CD4-positive, alpha-beta memory T cell (primary cell): ENCODE measurements around the gene COL19A1. TPM values are rescaled to one million over a fixed set of nuclear protein-coding genes. Genes with fewer than 3 reads are reported as not detected.
A peak's percentile ranks its signal among the peaks of the same experiment; 100 is the strongest.
"Not testable (repeated sequence)": the region's sequence is repeated elsewhere in the genome, so short reads cannot be mapped to it uniquely, and the experiment has no call there.

Experiments used
- CTCF ChIA-PET: fragments of 350-600 bp; sonication (Branson Sonifier 250); formaldehyde crosslinking; loops from one replicate; lab custom pipeline; 2021; ENCODE audit warnings: inconsistent platforms; ENCODE audit not compliant: partially characterized antibody; lab: Charles Lee
- POLR2A ChIA-PET: fragments of 350-600 bp; sonication (Branson Sonifier 250); formaldehyde crosslinking; loops from one replicate; lab custom pipeline; 2021; ENCODE audit not compliant: partially characterized antibody; lab: Charles Lee
- DNase-seq, 5 donors: peaks; one replicate each; pipeline versions ENCODE4 v3.0.0 to v3.0.0-alpha.2; 2020 to 2022; ENCODE audit warnings: mixed read lengths in 1 of 5
- H3K27ac ChIP-seq: one replicate; pipeline ENCODE4 v1.7.0; 2013; ENCODE audit warnings: low read depth, low read length
- H3K27me3 ChIP-seq: 2 replicates; pipeline ENCODE4 v1.7.0; 2013; ENCODE audit warnings: mild to moderate bottlenecking, low read length, moderate library complexity; ENCODE audit not compliant: insufficient read depth
- H3K36me3 ChIP-seq: 2 replicates; pipeline ENCODE4 v1.7.0; 2013; ENCODE audit warnings: mild to moderate bottlenecking, low read length, moderate library complexity; ENCODE audit not compliant: insufficient read depth
- H3K4me1 ChIP-seq: 2 replicates; pipeline ENCODE4 v1.7.0; 2013; ENCODE audit warnings: mild to moderate bottlenecking, low read length, moderate library complexity; ENCODE audit not compliant: insufficient read depth
- H3K4me3 ChIP-seq, 2 donors: one replicate each; pipeline ENCODE4 v1.7.0; 2013; ENCODE audit warnings: low read length in 2 of 2, mild to moderate bottlenecking in 1 of 2
- H3K9me3 ChIP-seq, 2 donors: one replicate each; pipeline ENCODE4 v1.7.0; 2013; ENCODE audit warnings: low read length in 2 of 2, control low read depth in 1 of 2; ENCODE audit not compliant: control insufficient read depth in 1 of 2
- H3K27ac Mint-ChIP-seq, 7 donors: one replicate each; pipeline ENCODE4 v1.8.0; 2020 to 2021; ENCODE audit warnings: mixed read lengths in 7 of 7, mild to moderate bottlenecking in 6 of 7, inconsistent platforms in 3 of 7, moderate library complexity in 3 of 7
- H3K27me3 Mint-ChIP-seq, 2 donors: one replicate each; pipeline ENCODE4 v1.8.0; 2020 to 2021; ENCODE audit warnings: mixed read lengths in 2 of 2
- H3K36me3 Mint-ChIP-seq, 2 donors: one replicate each; pipeline ENCODE4 v1.8.0; 2020 to 2021; ENCODE audit warnings: mixed read lengths in 2 of 2, inconsistent platforms in 1 of 2, mild to moderate bottlenecking in 1 of 2
- H3K4me1 Mint-ChIP-seq, 4 donors: one replicate each; pipeline ENCODE4 v1.8.0; 2020 to 2021; ENCODE audit warnings: mixed read lengths in 4 of 4, mild to moderate bottlenecking in 1 of 4
- H3K4me3 Mint-ChIP-seq, 8 donors: one replicate each; pipeline ENCODE4 v1.8.0; 2020 to 2021; ENCODE audit warnings: mixed read lengths in 8 of 8, mild to moderate bottlenecking in 7 of 8, moderate library complexity in 6 of 8, inconsistent platforms in 3 of 8
- H3K9me3 Mint-ChIP-seq, 8 donors: one replicate each; pipeline ENCODE4 v1.8.0; 2020 to 2021; ENCODE audit warnings: mixed read lengths in 8 of 8, mild to moderate bottlenecking in 5 of 8, inconsistent platforms in 3 of 8, moderate library complexity in 1 of 8
- intact Hi-C: fragments of 100-400 bp; cut with micrococcal nuclease; formaldehyde crosslinking; loops from one replicate; pipeline ENCODE4 v1.15.1; 2023
- polyA plus RNA-seq, 2 donors: library from polyadenylated mRNA; unstranded; fragments of 300-500 nt; fragmentation: Illumina TruSeq; gene quantifications; one replicate each; pipeline ENCODE4 v1.2.3, GENCODE V29; 2021
- total RNA-seq, 2 experiments: library from RNA; stranded (reverse); gene quantifications; one replicate each; pipeline ENCODE4 v1.2.3, GENCODE V29; 2021

COL19A1 gene
- total and polyA plus RNA-seq, 4 experiments from 2014 or later = 0.02 TPM; not detected in 3

DNA sequence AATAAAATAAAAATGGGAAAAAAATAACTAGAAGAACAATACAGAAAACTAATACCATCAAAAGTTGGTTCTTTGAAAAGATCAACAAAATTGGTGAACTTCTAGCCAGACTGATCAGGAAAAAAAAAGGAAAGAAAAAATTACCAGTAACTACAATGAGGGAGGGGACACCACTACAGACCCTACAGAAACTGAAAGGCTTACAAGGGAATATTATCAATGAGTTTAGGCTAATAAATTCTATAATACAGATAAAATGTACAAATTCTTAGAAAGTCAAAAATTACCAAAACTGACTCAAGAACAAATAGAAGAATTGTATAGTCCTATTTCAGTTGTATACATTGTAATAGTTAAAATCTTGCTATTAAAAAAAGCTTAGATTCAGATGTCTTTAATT, 141.8 kb downstream of the COL19A1 start:
- H3K36me3 ChIP-seq = no peaks in the 10 kb centered on the region
- POLR2A ChIA-PET = no interaction called here
- H3K36me3 Mint-ChIP-seq = peaks cover 0 to 4% of the 10 kb centered on the region in 2 donors
- H3K4me1 ChIP-seq = no peaks in the 10 kb centered on the region
- H3K4me3 Mint-ChIP-seq = no peak overlapping the region
- intact Hi-C loops = no loop called here
- H3K9me3 Mint-ChIP-seq = peaks cover 3 to 23% (median 16%) of the 10 kb centered on the region in 8 donors
- no peaks in the 10 kb centered on the region for H3K9me3 ChIP-seq
- H3K27ac Mint-ChIP-seq = peak overlapping the region in 1 of 7 donors; percentile 25
- H3K4me1 Mint-ChIP-seq = no peaks in the 10 kb centered on the region
- no peak overlapping the region for H3K27ac ChIP-seq
- H3K27me3 Mint-ChIP-seq = peaks cover 3% of the 10 kb centered on the region in 2 donors
- no peak for DNase-seq
- no peak overlapping the region for H3K4me3 ChIP-seq
- CTCF ChIA-PET = no interaction called here
- no peaks in the 10 kb centered on the region for H3K27me3 ChIP-seq

GRCh38 chr6:70010339-70010738, 144.0 kb downstream of the COL19A1 start:
- H3K27ac Mint-ChIP-seq, POLR2A ChIA-PET, DNase-seq, H3K36me3 Mint-ChIP-seq, H3K9me3 ChIP-seq, H3K27me3 Mint-ChIP-seq, H3K36me3 ChIP-seq, H3K4me1 Mint-ChIP-seq, H3K4me3 Mint-ChIP-seq, H3K4me3 ChIP-seq, H3K27ac ChIP-seq, H3K27me3 ChIP-seq, intact Hi-C loops, CTCF ChIA-PET, H3K4me1 ChIP-seq: not testable (repeated sequence)
- H3K9me3 Mint-ChIP-seq = peaks cover 3 to 20% (median 13%) of the 10 kb centered on the region in 8 donors

DNA sequence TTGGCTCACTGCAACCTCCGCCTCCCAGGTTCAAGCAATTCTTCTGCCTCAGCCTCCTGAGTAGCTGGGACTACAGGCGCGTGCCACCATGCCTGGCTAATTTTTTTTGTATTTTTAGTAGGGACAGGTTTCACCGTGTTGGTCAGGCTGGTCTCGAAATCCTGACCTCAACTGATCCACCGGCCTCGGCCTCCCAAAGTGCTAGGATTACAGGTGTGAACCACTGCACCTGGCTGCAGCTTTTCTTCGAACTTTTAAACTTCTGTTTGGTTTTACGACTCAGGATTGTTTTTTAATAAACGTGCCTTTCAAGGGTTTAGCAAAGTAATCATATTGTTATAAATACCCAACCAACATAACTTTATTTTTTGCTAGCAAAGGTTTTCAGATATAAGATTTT, 156.8 kb downstream of the COL19A1 start:
- intact Hi-C loops, DNase-seq, H3K27me3 Mint-ChIP-seq, H3K9me3 Mint-ChIP-seq, H3K36me3 Mint-ChIP-seq, H3K4me1 ChIP-seq, H3K4me3 ChIP-seq, H3K27ac Mint-ChIP-seq, H3K4me1 Mint-ChIP-seq, H3K36me3 ChIP-seq, CTCF ChIA-PET, H3K4me3 Mint-ChIP-seq, POLR2A ChIA-PET, H3K9me3 ChIP-seq, H3K27ac ChIP-seq, H3K27me3 ChIP-seq: not testable (repeated sequence)

DNA sequence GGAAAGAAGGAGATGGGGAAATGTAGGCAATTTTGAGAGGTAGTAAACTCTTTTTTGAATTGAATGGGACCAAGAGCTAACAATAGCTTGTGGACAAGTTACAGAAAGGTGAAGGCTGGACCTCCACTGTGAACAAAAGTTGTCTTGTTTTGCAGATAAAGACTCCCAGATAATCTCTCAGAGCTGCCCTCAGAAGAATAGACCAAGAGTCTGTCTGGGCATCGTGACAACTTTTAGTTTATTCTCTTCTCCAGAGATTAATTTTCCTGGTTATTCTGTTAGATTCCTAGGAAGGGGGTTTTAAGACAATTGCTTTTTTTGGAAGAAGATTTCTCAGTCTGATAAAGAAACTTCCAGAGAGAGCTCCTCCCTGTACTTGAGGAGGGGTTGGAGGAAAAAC, 161.9 kb downstream of the COL19A1 start:
- Mint-ChIP-seq H3K36me3 (no peaks in the 10 kb centered on the region), H3K27ac (no peak overlapping the region), H3K4me1 (no peaks in the 10 kb centered on the region), H3K9me3 (peaks cover 0 to 2% (median 0%) of the 10 kb centered on the region in 8 donors), H3K4me3 (no peak overlapping the region), H3K27me3 (peaks cover 0 to 2% of the 10 kb centered on the region in 2 donors)
- intact Hi-C loops = no loop called here
- Histone ChIP-seq H3K9me3 (no peaks in the 10 kb centered on the region), H3K4me1 (no peaks in the 10 kb centered on the region), H3K36me3 (no peaks in the 10 kb centered on the region), H3K4me3 (no peak overlapping the region), H3K27ac (no peak overlapping the region), H3K27me3 (no peaks in the 10 kb centered on the region)
- ChIA-PET POLR2A (no interaction called here), CTCF (interaction anchor here (1.1 kb wide), 1 partner anchor 9 kb away, joined by 3 read pairs; no protein-coding TSS in a partner anchor)
- DNase-seq = no peak

- CTCF ChIA-PET = interaction anchor here (1.1 kb wide), 1 partner anchor 10 kb away, joined by 3 read pairs; no protein-coding TSS in a partner anchor
- Histone ChIP-seq H3K27me3 (no peaks in the 10 kb centered on the region), H3K36me3 (no peaks in the 10 kb centered on the region), H3K4me3 (no peak overlapping the region), H3K27ac (no peak overlapping the region), H3K9me3 (no peaks in the 10 kb centered on the region), H3K4me1 (no peaks in the 10 kb centered on the region)
- Mint-ChIP-seq H3K27ac (no peak overlapping the region), H3K27me3 (peaks cover 0 to 3% of the 10 kb centered on the region in 2 donors), H3K36me3 (no peaks in the 10 kb centered on the region), H3K4me1 (no peaks in the 10 kb centered on the region), H3K4me3 (no peak overlapping the region), H3K9me3 (peaks cover 0 to under 1% (median 0%) of the 10 kb centered on the region in 8 donors)
- intact Hi-C loops = no loop called here
- DNase-seq = no peak
- POLR2A ChIA-PET = no interaction called here
These were observed 162.6 kb downstream of the COL19A1 start for GRCh38 chr6:70028926-70029325.

DNA sequence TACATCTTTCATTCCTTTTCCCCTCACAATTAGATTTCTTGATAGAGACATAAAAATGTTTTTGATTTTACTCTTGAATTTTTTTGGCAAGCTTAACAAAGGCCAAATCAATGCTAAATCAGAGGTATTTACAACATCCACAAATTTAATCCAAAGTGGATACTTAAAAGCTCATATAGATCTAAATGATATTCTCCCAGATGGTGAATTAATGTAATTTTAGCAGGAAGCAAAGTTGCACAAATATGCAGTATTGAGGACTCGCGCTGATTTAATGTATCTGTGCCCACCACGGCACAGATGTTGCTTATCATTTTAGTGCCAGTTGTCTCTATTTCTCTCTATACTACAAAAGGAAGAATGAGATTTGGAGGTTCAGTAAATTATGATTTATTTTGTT, 167.4 kb downstream of the COL19A1 start:
- CTCF ChIA-PET = no interaction called here
- no peaks in the 10 kb centered on the region for H3K9me3 Mint-ChIP-seq
- no peaks in the 10 kb centered on the region for H3K4me1 Mint-ChIP-seq
- H3K36me3 Mint-ChIP-seq = no peaks in the 10 kb centered on the region
- no peak overlapping the region for H3K4me3 Mint-ChIP-seq
- intact Hi-C loops = no loop called here
- Histone ChIP-seq H3K36me3 (no peaks in the 10 kb centered on the region), H3K4me1 (no peaks in the 10 kb centered on the region), H3K27me3 (no peaks in the 10 kb centered on the region), H3K9me3 (no peaks in the 10 kb centered on the region), H3K27ac (no peak overlapping the region), H3K4me3 (no peak overlapping the region)
- POLR2A ChIA-PET = no interaction called here
- peaks cover 0 to 3% of the 10 kb centered on the region in 2 donors for H3K27me3 Mint-ChIP-seq
- no peak overlapping the region for H3K27ac Mint-ChIP-seq
- no peak for DNase-seq

DNA sequence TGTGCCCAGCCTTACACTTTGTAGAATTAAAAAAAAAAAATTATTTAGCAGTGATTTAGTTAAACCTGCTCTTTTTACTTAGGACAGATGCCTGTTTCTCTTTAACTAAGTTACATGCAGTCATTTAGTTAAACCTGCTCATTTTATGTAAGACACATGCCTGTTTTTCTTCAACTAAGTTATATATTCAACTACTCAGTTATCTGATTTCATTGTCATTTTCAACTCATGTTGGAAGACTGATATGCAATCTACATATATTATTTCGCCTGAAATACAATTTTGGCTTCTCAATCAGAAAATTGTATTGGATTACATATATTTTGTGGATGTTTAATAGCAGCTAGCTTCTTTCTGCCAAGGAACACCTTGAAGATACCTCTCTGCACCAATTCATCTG, 171.1 kb downstream of the COL19A1 start:
- intact Hi-C loops = no loop called here
- Mint-ChIP-seq H3K27ac (no peak overlapping the region), H3K4me1 (no peaks in the 10 kb centered on the region), H3K9me3 (no peaks in the 10 kb centered on the region), H3K27me3 (peaks cover 0 to 3% of the 10 kb centered on the region in 2 donors), H3K4me3 (no peak overlapping the region), H3K36me3 (no peaks in the 10 kb centered on the region)
- Histone ChIP-seq H3K9me3 (no peaks in the 10 kb centered on the region), H3K36me3 (no peaks in the 10 kb centered on the region), H3K4me1 (no peaks in the 10 kb centered on the region), H3K27me3 (no peaks in the 10 kb centered on the region), H3K4me3 (no peak overlapping the region), H3K27ac (no peak overlapping the region)
- no peak for DNase-seq
- ChIA-PET CTCF (no interaction called here), POLR2A (no interaction called here)

DNA sequence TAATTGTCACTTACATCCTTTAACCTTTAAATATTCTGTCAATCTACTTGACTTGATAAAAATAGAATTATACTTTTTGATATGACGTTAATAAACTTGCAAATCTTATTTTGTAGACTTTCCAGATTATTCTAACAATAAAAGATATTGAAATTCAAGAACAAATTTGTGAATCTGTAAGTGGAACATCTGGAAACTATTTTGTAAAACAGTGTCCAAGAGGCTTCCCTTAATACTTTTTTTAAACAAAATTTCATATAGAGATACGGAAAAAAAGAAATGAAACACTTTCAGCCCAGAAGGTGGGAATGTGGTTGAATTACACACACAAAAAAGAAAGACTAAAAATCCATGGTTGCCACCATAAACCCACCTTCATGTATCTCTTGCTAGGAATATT, 174.4 kb downstream of the COL19A1 start:
- intact Hi-C loops = no loop called here

More for the DNA sequence above, 174.4 kb downstream of the COL19A1 start:
- POLR2A ChIA-PET = no interaction called here
- no peaks in the 10 kb centered on the region for H3K36me3 Mint-ChIP-seq
- Histone ChIP-seq H3K27me3 (no peaks in the 10 kb centered on the region), H3K4me1 (no peaks in the 10 kb centered on the region), H3K4me3 (no peak overlapping the region), H3K27ac (no peak overlapping the region), H3K36me3 (no peaks in the 10 kb centered on the region), H3K9me3 (no peaks in the 10 kb centered on the region)
- H3K4me1 Mint-ChIP-seq = no peaks in the 10 kb centered on the region
- no peaks in the 10 kb centered on the region for H3K9me3 Mint-ChIP-seq
- CTCF ChIA-PET = no interaction called here
- peaks cover 0 to 1% of the 10 kb centered on the region in 2 donors for H3K27me3 Mint-ChIP-seq
- no peak overlapping the region for H3K27ac Mint-ChIP-seq
- DNase-seq = no peak
- no peak overlapping the region for H3K4me3 Mint-ChIP-seq
